ENCODE data around the gene SUCLG2.

Gene SUCLG2

DNA sequence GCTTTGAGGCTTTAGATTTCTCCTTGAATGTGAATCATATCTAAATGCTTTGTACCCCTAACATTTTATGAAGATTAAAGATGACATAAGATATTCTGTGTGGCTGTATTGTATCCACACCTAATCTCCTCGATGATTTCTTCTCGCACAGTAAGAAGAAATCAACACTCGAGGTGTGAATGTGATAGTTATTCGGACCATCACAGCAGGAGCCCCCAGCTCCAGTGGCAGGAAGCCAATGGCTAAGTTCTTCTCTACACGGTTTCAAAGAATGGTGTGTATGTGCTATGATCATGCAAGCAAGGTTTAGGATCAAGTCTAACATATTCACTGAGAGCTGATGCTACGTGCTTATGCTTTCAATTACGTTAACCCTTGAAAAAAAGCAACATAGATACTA lies 271.0 kb downstream of the SUCLG2 start:
- no peak for FAIRE-seq
- TF ChIP-seq TAF1 (IDR thresholded peaks at IDR 0.05; ENCODE audit: low read depth, low read length) (no peak), POU2F2 (IDR thresholded peaks at IDR 0.05; ENCODE audit: low read depth, low read length) (no peak), SPI1 (IDR thresholded peaks at IDR 0.05; ENCODE audit: low read depth, low read length) (no peak), PAX5 (IDR thresholded peaks at IDR 0.05; ENCODE audit: insufficient read depth, low read length, severe bottlenecking) (no peak), POLR2A (IDR thresholded peaks at IDR 0.05; ENCODE audit: low read depth, low read length) (no peak), POLR2AphosphoS5 (IDR thresholded peaks at IDR 0.05; ENCODE audit: low read depth, low read length) (no peak)
- DNase-seq (ENCODE audit: insufficient read length, low spot score) = no peak

DNA sequence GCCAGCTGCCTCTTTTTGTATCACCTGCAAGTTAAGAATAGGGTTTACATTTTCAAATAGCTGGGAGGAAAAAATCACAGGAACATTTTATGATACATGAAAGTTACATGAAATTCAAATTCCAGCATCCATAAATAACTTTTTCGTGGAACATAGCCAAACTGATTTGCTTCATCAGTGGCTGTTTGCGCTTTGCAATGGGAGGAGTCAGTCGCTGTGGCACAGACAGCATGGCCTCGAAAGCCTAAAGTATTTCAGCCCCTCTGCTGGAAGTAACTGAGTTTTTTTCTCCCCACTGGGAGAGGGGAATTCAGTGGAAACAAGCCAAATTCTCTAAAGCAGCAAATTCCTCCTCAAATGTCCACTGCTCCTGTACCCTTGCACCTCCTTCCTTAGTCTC lies 271.9 kb downstream of the SUCLG2 start:
- no peak for TF ChIP-seq PAX5 (IDR thresholded peaks at IDR 0.05; ENCODE audit: insufficient read depth, low read length, severe bottlenecking)
- TF ChIP-seq POLR2AphosphoS5 (IDR thresholded peaks at IDR 0.05; ENCODE audit: low read depth, low read length) = no peak
- TF ChIP-seq POU2F2 (IDR thresholded peaks at IDR 0.05; ENCODE audit: low read depth, low read length) = no peak
- TF ChIP-seq SPI1 (IDR thresholded peaks at IDR 0.05; ENCODE audit: low read depth, low read length) = no peak
- no peak for TF ChIP-seq TAF1 (IDR thresholded peaks at IDR 0.05; ENCODE audit: low read depth, low read length)
- no peak for TF ChIP-seq POLR2A (IDR thresholded peaks at IDR 0.05; ENCODE audit: low read depth, low read length)
- FAIRE-seq (no peak), DNase-seq (ENCODE audit: insufficient read length, low spot score) (no peak)

DNA sequence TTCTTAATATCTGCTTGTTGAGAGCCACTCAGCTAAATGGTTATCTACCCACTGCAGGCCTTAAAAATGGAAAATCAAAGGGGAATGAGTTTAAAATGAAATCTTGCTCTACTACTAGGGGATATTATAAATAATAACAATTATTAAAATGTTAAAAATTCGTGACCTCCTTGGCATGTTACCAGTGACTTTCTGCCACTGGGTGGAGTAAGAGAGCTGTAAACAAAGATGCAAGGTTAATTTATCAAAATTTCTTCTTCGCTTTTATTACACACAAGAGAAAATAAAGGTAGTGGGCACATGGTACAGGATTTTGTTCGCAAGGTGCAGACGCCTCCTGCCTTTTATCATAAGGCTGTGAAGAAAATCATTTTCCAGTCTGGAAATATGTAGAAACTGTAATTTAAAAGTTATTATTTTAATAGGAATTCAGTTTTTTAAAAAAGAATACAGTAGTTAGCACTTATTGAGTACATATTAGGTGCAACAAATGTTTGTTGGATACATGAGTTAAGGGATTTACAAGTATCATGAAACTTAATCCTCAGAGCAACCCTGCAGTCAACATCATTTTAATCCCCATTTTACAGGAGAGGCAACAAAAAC lies 272.6 kb downstream of the SUCLG2 start:
- TF ChIP-seq SPI1 (IDR thresholded peaks at IDR 0.05; ENCODE audit: low read depth, low read length) = no peak
- no peak for TF ChIP-seq PAX5 (IDR thresholded peaks at IDR 0.05; ENCODE audit: insufficient read depth, low read length, severe bottlenecking)
- TF ChIP-seq POLR2A (IDR thresholded peaks at IDR 0.05; ENCODE audit: low read depth, low read length) = no peak
- no peak for TF ChIP-seq TAF1 (IDR thresholded peaks at IDR 0.05; ENCODE audit: low read depth, low read length)
- TF ChIP-seq POU2F2 (IDR thresholded peaks at IDR 0.05; ENCODE audit: low read depth, low read length) = no peak
- TF ChIP-seq POLR2AphosphoS5 (IDR thresholded peaks at IDR 0.05; ENCODE audit: low read depth, low read length) = no peak
- no peak for FAIRE-seq
- no peak for DNase-seq (ENCODE audit: insufficient read length, low spot score)

DNA sequence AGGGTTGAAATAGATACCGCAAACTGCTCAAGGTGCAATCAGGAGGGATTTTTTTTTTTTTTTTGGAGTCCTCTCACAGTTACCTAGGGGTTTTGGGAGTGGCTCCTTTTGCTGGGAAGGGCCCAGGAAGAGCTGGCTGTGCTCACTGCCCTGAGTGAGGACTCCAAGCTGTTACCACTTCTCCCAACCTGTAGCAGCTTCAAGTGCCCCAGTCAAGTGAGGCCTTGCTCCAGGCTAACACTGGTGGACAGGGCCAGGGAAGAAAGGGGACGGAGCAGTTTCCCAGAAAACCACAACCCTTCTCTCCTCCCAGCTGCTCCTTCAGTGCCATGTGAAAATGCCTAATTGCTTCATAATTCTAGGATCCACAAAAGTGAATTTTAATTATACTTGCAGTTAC lies 274.3 kb downstream of the SUCLG2 start:
- TF ChIP-seq POU2F2 (IDR thresholded peaks at IDR 0.05; ENCODE audit: low read depth, low read length) (no peak), TAF1 (IDR thresholded peaks at IDR 0.05; ENCODE audit: low read depth, low read length) (no peak), PAX5 (IDR thresholded peaks at IDR 0.05; ENCODE audit: insufficient read depth, low read length, severe bottlenecking) (no peak), POLR2A (IDR thresholded peaks at IDR 0.05; ENCODE audit: low read depth, low read length) (no peak), SPI1 (IDR thresholded peaks at IDR 0.05; ENCODE audit: low read depth, low read length) (no peak), POLR2AphosphoS5 (IDR thresholded peaks at IDR 0.05; ENCODE audit: low read depth, low read length) (no peak)
- no peak for DNase-seq (ENCODE audit: insufficient read length, low spot score)
- FAIRE-seq = no peak

DNA sequence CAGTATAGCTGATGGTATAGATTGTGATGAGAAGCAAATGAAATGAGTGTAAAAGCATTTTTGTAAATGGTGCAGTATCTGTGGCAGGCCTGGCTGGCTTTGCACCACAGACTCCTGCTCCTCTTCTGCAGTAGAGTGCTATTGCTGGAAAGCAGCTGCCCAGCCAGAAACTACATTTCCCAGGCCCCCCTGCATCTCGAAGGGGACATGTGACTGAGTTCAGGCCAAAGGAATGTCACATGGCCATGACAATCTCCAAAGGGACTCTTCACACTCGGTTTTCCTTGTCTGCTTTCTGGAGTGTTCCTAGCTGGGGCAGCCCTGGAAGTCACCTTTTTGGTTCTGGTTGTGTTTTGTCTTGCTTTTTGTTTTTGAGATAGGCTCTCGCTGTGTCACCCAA lies 277.1 kb downstream of the SUCLG2 start:
- DNase-seq (ENCODE audit: insufficient read length, low spot score) = no peak
- FAIRE-seq = no peak
- TF ChIP-seq POLR2A (IDR thresholded peaks at IDR 0.05; ENCODE audit: low read depth, low read length) = no peak
- TF ChIP-seq POLR2AphosphoS5 (IDR thresholded peaks at IDR 0.05; ENCODE audit: low read depth, low read length) = no peak
- TF ChIP-seq PAX5 (IDR thresholded peaks at IDR 0.05; ENCODE audit: insufficient read depth, low read length, severe bottlenecking) = no peak
- no peak for TF ChIP-seq SPI1 (IDR thresholded peaks at IDR 0.05; ENCODE audit: low read depth, low read length)
- no peak for TF ChIP-seq POU2F2 (IDR thresholded peaks at IDR 0.05; ENCODE audit: low read depth, low read length)
- no peak for TF ChIP-seq TAF1 (IDR thresholded peaks at IDR 0.05; ENCODE audit: low read depth, low read length)

DNA sequence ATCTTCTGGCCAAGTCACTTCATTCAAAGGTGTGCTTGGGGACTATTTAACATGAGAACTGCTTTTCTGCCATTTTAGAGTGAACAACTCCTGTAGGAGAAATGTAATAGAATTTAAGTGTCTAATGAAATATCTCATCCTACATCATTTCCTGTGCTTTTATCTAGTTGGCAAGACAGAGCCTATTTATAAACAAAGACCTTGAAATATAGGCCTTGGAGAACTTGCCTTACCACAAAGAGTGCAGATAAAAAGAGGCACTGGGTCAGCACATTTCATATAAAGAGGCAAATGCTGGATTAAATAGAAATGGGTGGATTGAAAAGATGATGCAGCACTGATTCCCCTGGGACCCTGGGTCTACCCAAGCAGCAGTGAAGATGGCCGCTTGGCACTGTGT lies 278.0 kb downstream of the SUCLG2 start:
- TF ChIP-seq POU2F2 (IDR thresholded peaks at IDR 0.05; ENCODE audit: low read depth, low read length) (no peak), POLR2AphosphoS5 (IDR thresholded peaks at IDR 0.05; ENCODE audit: low read depth, low read length) (no peak), TAF1 (IDR thresholded peaks at IDR 0.05; ENCODE audit: low read depth, low read length) (no peak), SPI1 (IDR thresholded peaks at IDR 0.05; ENCODE audit: low read depth, low read length) (no peak), PAX5 (IDR thresholded peaks at IDR 0.05; ENCODE audit: insufficient read depth, low read length, severe bottlenecking) (no peak), POLR2A (IDR thresholded peaks at IDR 0.05; ENCODE audit: low read depth, low read length) (no peak)
- FAIRE-seq (no peak), DNase-seq (ENCODE audit: insufficient read length, low spot score) (no peak)

DNA sequence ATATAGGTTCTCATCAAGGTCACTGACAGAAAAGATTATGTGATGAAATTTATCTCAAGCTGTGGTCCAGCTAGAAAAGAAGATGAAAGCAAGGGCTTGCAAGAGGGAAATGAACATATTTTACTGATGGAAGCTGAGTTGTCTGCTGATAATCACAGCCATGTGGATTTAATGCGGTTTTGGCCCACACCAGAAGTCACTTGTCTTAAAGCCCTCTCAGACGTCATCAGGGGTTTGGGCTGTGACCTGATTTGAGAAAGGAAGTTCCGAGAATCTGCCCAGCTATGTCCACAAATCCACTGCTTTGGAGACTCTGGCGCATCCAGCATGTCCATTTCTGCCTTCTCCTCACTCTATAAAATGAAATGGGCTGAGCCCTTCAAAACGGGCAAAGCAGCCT lies 278.4 kb downstream of the SUCLG2 start:
- no peak for DNase-seq (ENCODE audit: insufficient read length, low spot score)
- no peak for FAIRE-seq
- TF ChIP-seq POLR2AphosphoS5 (IDR thresholded peaks at IDR 0.05; ENCODE audit: low read depth, low read length) (no peak), POLR2A (IDR thresholded peaks at IDR 0.05; ENCODE audit: low read depth, low read length) (no peak), SPI1 (IDR thresholded peaks at IDR 0.05; ENCODE audit: low read depth, low read length) (no peak), TAF1 (IDR thresholded peaks at IDR 0.05; ENCODE audit: low read depth, low read length) (no peak), PAX5 (IDR thresholded peaks at IDR 0.05; ENCODE audit: insufficient read depth, low read length, severe bottlenecking) (no peak), POU2F2 (IDR thresholded peaks at IDR 0.05; ENCODE audit: low read depth, low read length) (no peak)

DNA sequence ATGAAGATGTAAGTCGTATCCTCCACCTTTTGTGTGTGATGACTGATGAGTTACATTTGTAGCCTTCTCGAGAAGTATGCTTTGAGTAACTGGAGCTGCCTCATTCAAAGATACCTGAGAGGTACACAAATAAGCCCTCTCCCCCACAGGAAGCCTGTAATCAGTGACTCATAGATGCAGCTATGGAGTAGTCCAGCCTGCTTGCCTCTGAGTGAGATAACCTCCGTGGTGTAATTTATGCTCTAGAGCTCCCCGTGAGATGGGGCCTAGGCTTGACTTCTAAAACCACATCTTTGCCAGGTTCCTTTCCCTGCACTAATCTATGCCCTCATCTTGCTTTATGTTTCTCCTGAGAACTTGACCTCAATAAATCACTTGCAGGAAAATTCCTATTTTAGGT lies 291.7 kb downstream of the SUCLG2 start:
- DNase-seq (ENCODE audit: insufficient read length, low spot score) (no peak), FAIRE-seq (no peak)
- TF ChIP-seq POU2F2 (IDR thresholded peaks at IDR 0.05; ENCODE audit: low read depth, low read length) (no peak), POLR2AphosphoS5 (IDR thresholded peaks at IDR 0.05; ENCODE audit: low read depth, low read length) (no peak), POLR2A (IDR thresholded peaks at IDR 0.05; ENCODE audit: low read depth, low read length) (no peak), SPI1 (IDR thresholded peaks at IDR 0.05; ENCODE audit: low read depth, low read length) (no peak), PAX5 (IDR thresholded peaks at IDR 0.05; ENCODE audit: insufficient read depth, low read length, severe bottlenecking) (no peak), TAF1 (IDR thresholded peaks at IDR 0.05; ENCODE audit: low read depth, low read length) (no peak)

DNA sequence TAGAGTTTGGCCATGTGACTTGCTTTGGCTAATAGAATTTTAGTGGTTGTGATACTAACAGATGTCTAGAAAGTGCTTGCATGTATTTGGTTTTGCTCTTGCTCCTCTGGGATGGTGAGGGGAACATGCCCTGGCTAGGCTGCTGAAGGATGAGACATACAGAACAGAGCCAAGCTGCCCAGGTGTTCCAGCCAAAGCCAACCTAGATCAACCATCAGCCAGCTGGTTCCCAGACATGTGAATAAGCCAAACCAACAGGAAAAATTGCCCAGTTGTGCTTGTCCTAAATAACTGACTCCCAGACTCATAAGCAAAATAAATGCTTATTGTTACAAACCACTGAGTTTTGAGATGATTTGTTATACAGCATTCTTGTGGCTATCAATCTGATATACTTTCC lies 292.6 kb downstream of the SUCLG2 start:
- TF ChIP-seq PAX5 (IDR thresholded peaks at IDR 0.05; ENCODE audit: insufficient read depth, low read length, severe bottlenecking) = no peak
- no peak for TF ChIP-seq POU2F2 (IDR thresholded peaks at IDR 0.05; ENCODE audit: low read depth, low read length)
- TF ChIP-seq SPI1 (IDR thresholded peaks at IDR 0.05; ENCODE audit: low read depth, low read length) = no peak
- TF ChIP-seq TAF1 (IDR thresholded peaks at IDR 0.05; ENCODE audit: low read depth, low read length) = no peak
- no peak for TF ChIP-seq POLR2A (IDR thresholded peaks at IDR 0.05; ENCODE audit: low read depth, low read length)
- TF ChIP-seq POLR2AphosphoS5 (IDR thresholded peaks at IDR 0.05; ENCODE audit: low read depth, low read length) = no peak
- FAIRE-seq = no peak
- no peak for DNase-seq (ENCODE audit: insufficient read length, low spot score)

DNA sequence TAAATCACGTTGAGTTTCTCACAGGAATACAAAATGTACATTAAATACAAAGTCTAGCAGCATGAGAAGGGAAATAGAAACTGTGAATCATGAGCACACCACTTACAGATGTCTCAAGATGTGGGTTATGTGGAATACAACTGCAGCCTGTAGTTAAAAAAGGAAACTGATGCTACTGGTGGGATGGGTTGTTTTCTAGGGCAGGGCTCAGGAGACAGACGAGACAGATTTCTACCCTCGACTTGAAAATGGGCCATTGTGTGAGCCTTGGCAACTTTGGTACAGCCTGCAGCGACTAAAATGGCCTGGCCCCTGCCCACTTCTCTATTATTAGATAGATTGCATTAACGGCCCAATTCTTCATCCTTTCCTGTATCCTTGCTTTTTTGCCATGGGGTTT lies 293.1 kb downstream of the SUCLG2 start:
- FAIRE-seq = no peak
- TF ChIP-seq POU2F2 (IDR thresholded peaks at IDR 0.05; ENCODE audit: low read depth, low read length) (no peak), POLR2A (IDR thresholded peaks at IDR 0.05; ENCODE audit: low read depth, low read length) (no peak), SPI1 (IDR thresholded peaks at IDR 0.05; ENCODE audit: low read depth, low read length) (no peak), PAX5 (IDR thresholded peaks at IDR 0.05; ENCODE audit: insufficient read depth, low read length, severe bottlenecking) (no peak)
- DNase-seq (ENCODE audit: insufficient read length, low spot score) = no peak

All from GM12891 (cell line).